OCI-LY7 (cell line): ENCODE data around the gene GABRB3. TPM values are rescaled to one million over a fixed set of nuclear protein-coding genes. Genes with fewer than 3 reads are reported as not detected.

Experiments
- BruUV-seq: library from RNA; stranded (reverse); fragments of 400-500 nt; replicated peaks from 2 replicates; lab custom pipeline; 2021; lab: Mats Ljungman, UMichigan
- CTCF ChIA-PET: fragments of 300-600 bp; sonication (Branson Sonifier 250); formaldehyde crosslinking; loops from one replicate; lab custom pipeline; 2022; ENCODE audit warnings: antibody characterized with exemption; ENCODE audit not compliant: unreplicated experiment; lab: Charles Lee
- POLR2A ChIA-PET: fragments of 300-600 bp; sonication (Branson Sonifier 250); formaldehyde crosslinking; loops from one replicate; lab custom pipeline; 2022; ENCODE audit warnings: antibody characterized with exemption; lab: Charles Lee
- DNase-seq: peaks from one replicate; pipeline ENCODE4 v3.0.0-alpha.2; 2015; ENCODE audit warnings: low spot score
- H2AFZ ChIP-seq: fragments of 200-600 bp; sonication (generic), shearing (Covaris generic); 2 replicates; pipeline ENCODE4 v1.6.1; 2014; ENCODE audit warnings: mild to moderate bottlenecking, antibody characterized with exemption, low read length, moderate library complexity
- H3K27ac ChIP-seq: fragments of 200-600 bp; sonication (generic); 2 replicates; pipeline ENCODE4 v1.5.1; 2014; ENCODE audit warnings: mixed run types, low read depth, mild to moderate bottlenecking, moderate library complexity, low read length, inconsistent platforms; ENCODE audit not compliant: poor library complexity, severe bottlenecking
- H3K36me3 ChIP-seq: fragments of 200-600 bp; sonication (generic); 2 replicates; pipeline ENCODE4 v1.6.1; 2014; ENCODE audit warnings: mild to moderate bottlenecking, antibody characterized with exemption, low read length, moderate library complexity, mixed read lengths; ENCODE audit not compliant: insufficient read depth
- H3K4me1 ChIP-seq: fragments of 200-600 bp; sonication (generic); 2 replicates; pipeline ENCODE4 v1.5.1; 2014; ENCODE audit warnings: mild to moderate bottlenecking, low read length; ENCODE audit not compliant: insufficient read depth, poor library complexity, severe bottlenecking
- H3K4me2 ChIP-seq: fragments of 200-600 bp; sonication (generic); 2 replicates; pipeline ENCODE4 v1.6.1; 2014; ENCODE audit warnings: mild to moderate bottlenecking, low read length
- H3K4me3 ChIP-seq: fragments of 200-600 bp; sonication (generic); 2 replicates; pipeline ENCODE4 v1.5.1; 2014; ENCODE audit warnings: mild to moderate bottlenecking, low read depth, low read length; ENCODE audit not compliant: poor library complexity, severe bottlenecking
- H3K79me2 ChIP-seq: fragments of 200-600 bp; sonication (generic); 2 replicates; pipeline ENCODE4 v1.6.1; 2016; ENCODE audit warnings: low read depth, mild to moderate bottlenecking, low read length, moderate library complexity, mixed read lengths; ENCODE audit not compliant: insufficient read depth
- H3K9me2 ChIP-seq: fragments of 200-600 bp; sonication (generic); 2 replicates; pipeline ENCODE4 v1.6.1; 2016; ENCODE audit warnings: mild to moderate bottlenecking, low read length, mixed read lengths; ENCODE audit not compliant: insufficient read depth
- H3K9me3 ChIP-seq: fragments of 200-600 bp; sonication (generic); 2 replicates; pipeline ENCODE4 v1.6.1; 2014; ENCODE audit warnings: mild to moderate bottlenecking, mixed run types, low read length, mixed read lengths
- H4K20me1 ChIP-seq: fragments of 200-600 bp; sonication (generic); 2 replicates; pipeline ENCODE4 v1.6.1; 2014; ENCODE audit warnings: mild to moderate bottlenecking, antibody characterized with exemption, low read length, moderate library complexity, mixed read lengths; ENCODE audit not compliant: insufficient read depth
- CTCF ChIP-seq: fragments of 200-600 bp; sonication (generic); conservative IDR thresholded peaks from 2 replicates; pipeline ENCODE4 v1.5.1; 2014; ENCODE audit warnings: mild to moderate bottlenecking, antibody characterized with exemption, low read length, moderate library complexity, mixed read lengths
- EZH2phosphoT487 ChIP-seq: fragments of 200-600 bp; sonication (generic); IDR thresholded peaks from 2 replicates; pipeline ENCODE4 v1.6.1; 2018; ENCODE audit warnings: low read depth, borderline replicate concordance, mild to moderate bottlenecking, mixed run types, antibody characterized with exemption, low read length, moderate library complexity, mixed read lengths
- intact Hi-C: fragments of 100-400 bp; cut with micrococcal nuclease; formaldehyde crosslinking; loops from one replicate; pipeline ENCODE4 v1.10.0; 2022; ENCODE audit not compliant: unreplicated experiment
- total RNA-seq, 2 experiments: library from RNA; depleted of rRNA in 1 of 2; stranded (reverse); fragments of >200 nt in 1 of 2; shearing (Covaris generic) in 1 of 2; gene quantifications; 2 replicates each; pipeline ENCODE4 v1.2.3, GENCODE V29; 2014 to 2022

The GABRB3 gene
- total RNA-seq, 2 experiments from 2014 or later, result 2.8 to 6.5 TPM

- H3K79me2 ChIP-seq, result no peaks in the 10 kb centered on the region
- no peak for TF ChIP-seq EZH2phosphoT487
- no peak for TF ChIP-seq CTCF
- H3K4me1 ChIP-seq, result no peaks in the 10 kb centered on the region
- intact Hi-C loops, result no loop called here
- H2AFZ ChIP-seq, result no peak overlapping the region
- H3K9me2 ChIP-seq, result no peaks in the 10 kb centered on the region
- POLR2A ChIA-PET, result interaction anchor here (0.7 to 1.0 kb wide), 5 partner anchors 18 to 573 kb away, joined by 3 to 6 read pairs (median 5); no protein-coding TSS in a partner anchor
- H3K36me3 ChIP-seq, result no peaks in the 10 kb centered on the region
- H3K9me3 ChIP-seq, result no peaks in the 10 kb centered on the region
- no peaks in the 10 kb centered on the region for H4K20me1 ChIP-seq
- H3K4me3 ChIP-seq, result no peak overlapping the region
- H3K4me2 ChIP-seq, result no peak overlapping the region
- no peak for DNase-seq
- CTCF ChIA-PET, result no interaction called here
- BruUV-seq, result no TSS peak
- H3K27ac ChIP-seq, result no peak overlapping the region
These were observed 31.4 kb upstream of the GABRB3 start for GRCh38 chr15:26804063-26804804.

DNA sequence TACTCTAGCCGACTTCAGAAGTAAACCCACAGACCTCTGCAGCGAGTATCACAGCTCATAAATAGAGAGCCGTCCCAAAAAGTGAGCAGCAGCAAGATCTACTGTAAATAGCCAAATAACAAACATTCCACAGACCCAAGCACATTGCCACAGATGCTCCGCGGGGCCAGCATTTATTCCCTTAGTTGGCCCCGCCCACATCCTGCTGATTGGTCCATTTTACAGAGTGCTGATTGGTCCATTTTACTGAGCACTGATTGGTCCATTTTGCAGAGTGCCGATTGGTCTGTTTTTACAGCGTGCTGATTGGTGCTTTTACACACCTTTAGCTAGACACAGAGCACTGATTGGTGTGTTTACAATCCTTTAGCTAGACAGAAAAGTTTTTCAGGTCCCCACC, 17.3 kb upstream of the GABRB3 start:
- intact Hi-C loops, result no loop called here
- no peak overlapping the region for H3K4me2 ChIP-seq
- no peak overlapping the region for H2AFZ ChIP-seq
- H3K36me3 ChIP-seq, result no peaks in the 10 kb centered on the region
- no peak overlapping the region for H3K27ac ChIP-seq
- no peak for DNase-seq
- H3K4me3 ChIP-seq, result no peak overlapping the region
- POLR2A ChIA-PET, result interaction anchor here (0.6 kb wide), 1 partner anchor 583 kb away, joined by 3 read pairs; no protein-coding TSS in a partner anchor
- no peaks in the 10 kb centered on the region for H3K4me1 ChIP-seq
- CTCF ChIA-PET, result no interaction called here
- TF ChIP-seq EZH2phosphoT487, result no peak
- no peak for TF ChIP-seq CTCF
- BruUV-seq, result no TSS peak
- peaks cover 6% of the 10 kb centered on the region; the same call in 1 of the 2 replicates for H3K9me3 ChIP-seq
- H3K79me2 ChIP-seq, result no peaks in the 10 kb centered on the region
- H4K20me1 ChIP-seq, result no peaks in the 10 kb centered on the region
- no peaks in the 10 kb centered on the region for H3K9me2 ChIP-seq

DNA sequence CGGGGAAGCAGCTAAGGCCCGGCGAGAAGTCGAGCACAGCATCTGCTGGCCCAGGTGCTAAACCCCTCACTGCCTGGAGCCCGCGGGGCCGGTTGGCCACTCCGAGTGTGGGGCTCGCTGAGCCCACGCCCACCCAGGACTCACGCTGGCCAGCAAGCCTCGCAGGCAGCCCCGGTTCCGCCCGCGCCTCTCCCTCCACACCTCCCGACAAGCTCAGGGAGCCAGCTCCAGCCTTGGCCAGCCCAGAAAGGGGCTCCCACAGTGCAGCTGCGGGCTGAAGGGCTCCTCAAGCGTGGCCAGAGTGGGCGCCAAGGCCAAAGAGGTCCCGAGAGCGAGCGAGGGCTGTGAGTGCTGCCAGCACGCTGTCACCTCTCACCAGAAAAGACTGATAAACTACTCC, 8.9 kb upstream of the GABRB3 start:
- no peak overlapping the region for H3K4me2 ChIP-seq
- no peaks in the 10 kb centered on the region for H3K36me3 ChIP-seq
- DNase-seq, result no peak
- no peaks in the 10 kb centered on the region for H4K20me1 ChIP-seq
- CTCF ChIA-PET, result no interaction called here
- no peak overlapping the region for H2AFZ ChIP-seq
- intact Hi-C loops, result no loop called here
- no TSS peak for BruUV-seq
- H3K4me3 ChIP-seq, result no peak overlapping the region
- POLR2A ChIA-PET, result no interaction called here
- no peak overlapping the region for H3K27ac ChIP-seq
- no peak for TF ChIP-seq EZH2phosphoT487
- no peak for TF ChIP-seq CTCF
- H3K9me3 ChIP-seq, result no peaks in the 10 kb centered on the region
- no peaks in the 10 kb centered on the region for H3K9me2 ChIP-seq
- H3K4me1 ChIP-seq, result no peaks in the 10 kb centered on the region
- H3K79me2 ChIP-seq, result no peaks in the 10 kb centered on the region
